ACHN (cell line): ENCODE data around the gene GLB1L2.

Source experiments
- DNase-seq: peaks from one replicate; pipeline ENCODE4 v3.0.0-alpha.2; 2015
- in situ Hi-C: cut with HindIII; loops from 2 replicates; pipeline ENCODE4 v1.10.0; 2017; ENCODE audit warnings: low sequenced_read_pairs, low pct_ligation_motif_present, low pct_unique_long_range_greater_than_20kb

The GLB1L2 gene

GRCh38 chr11:134392953-134393615 is 61.3 kb downstream of the GLB1L2 start:
- in situ Hi-C loops = no loop called here
- no peak for DNase-seq

- in situ Hi-C loops = no loop called here
- DNase-seq = no peak
Observed at GRCh38 chr11:134393638-134394037, 61.9 kb downstream of the GLB1L2 start.

- in situ Hi-C loops = no loop called here
- DNase-seq = no peak
Observed at GRCh38 chr11:134394311-134394710, 62.5 kb downstream of the GLB1L2 start.

GRCh38 chr11:134395002-134395401 is 63.2 kb downstream of the GLB1L2 start:
- no peak for DNase-seq
- in situ Hi-C loops = no loop called here

- DNase-seq = no peak
- in situ Hi-C loops = no loop called here
Observed at GRCh38 chr11:134397304-134398078, 65.7 kb downstream of the GLB1L2 start.

- in situ Hi-C loops = no loop called here
- DNase-seq = no peak
Observed at GRCh38 chr11:134398079-134398444, 66.3 kb downstream of the GLB1L2 start.

- no peak for DNase-seq
- in situ Hi-C loops = no loop called here
Observed at GRCh38 chr11:134398644-134399292, 67.0 kb downstream of the GLB1L2 start.

GRCh38 chr11:134399293-134399654 is 67.5 kb downstream of the GLB1L2 start:
- in situ Hi-C loops = no loop called here
- DNase-seq = no peak

GRCh38 chr11:134399996-134400395 is 68.2 kb downstream of the GLB1L2 start:
- in situ Hi-C loops = no loop called here
- DNase-seq = no peak

- in situ Hi-C loops = no loop called here
- no peak for DNase-seq
Observed at GRCh38 chr11:134401825-134402809, 70.3 kb downstream of the GLB1L2 start.

- DNase-seq = no peak
- in situ Hi-C loops = no loop called here
Observed at GRCh38 chr11:134402910-134403309, 71.1 kb downstream of the GLB1L2 start.

GRCh38 chr11:134404575-134405341 is 73.0 kb downstream of the GLB1L2 start:
- in situ Hi-C loops = no loop called here

GRCh38 chr11:134405436-134405835 is 73.6 kb downstream of the GLB1L2 start:
- in situ Hi-C loops = no loop called here
- no peak for DNase-seq

More at GRCh38 chr11:134404575-134405341, 73.0 kb downstream of the GLB1L2 start:
- no peak for DNase-seq

- in situ Hi-C loops = no loop called here
- DNase-seq = no peak
Observed at GRCh38 chr11:134405841-134406240, 74.1 kb downstream of the GLB1L2 start.

- in situ Hi-C loops = no loop called here
Observed at GRCh38 chr11:134406264-134407185, 74.7 kb downstream of the GLB1L2 start.

GRCh38 chr11:134407321-134407828 is 75.6 kb downstream of the GLB1L2 start:
- in situ Hi-C loops = no loop called here
- DNase-seq = no peak

More at GRCh38 chr11:134406264-134407185, 74.7 kb downstream of the GLB1L2 start:
- no peak for DNase-seq

- in situ Hi-C loops = no loop called here
- no peak for DNase-seq
Observed at GRCh38 chr11:134407923-134408322, 76.1 kb downstream of the GLB1L2 start.
